Measurements from ENCODE around the gene NBEA. TPM values are rescaled to one million over a fixed set of nuclear protein-coding genes. Genes with fewer than 3 reads are reported as not detected.

The NBEA gene, protein sequence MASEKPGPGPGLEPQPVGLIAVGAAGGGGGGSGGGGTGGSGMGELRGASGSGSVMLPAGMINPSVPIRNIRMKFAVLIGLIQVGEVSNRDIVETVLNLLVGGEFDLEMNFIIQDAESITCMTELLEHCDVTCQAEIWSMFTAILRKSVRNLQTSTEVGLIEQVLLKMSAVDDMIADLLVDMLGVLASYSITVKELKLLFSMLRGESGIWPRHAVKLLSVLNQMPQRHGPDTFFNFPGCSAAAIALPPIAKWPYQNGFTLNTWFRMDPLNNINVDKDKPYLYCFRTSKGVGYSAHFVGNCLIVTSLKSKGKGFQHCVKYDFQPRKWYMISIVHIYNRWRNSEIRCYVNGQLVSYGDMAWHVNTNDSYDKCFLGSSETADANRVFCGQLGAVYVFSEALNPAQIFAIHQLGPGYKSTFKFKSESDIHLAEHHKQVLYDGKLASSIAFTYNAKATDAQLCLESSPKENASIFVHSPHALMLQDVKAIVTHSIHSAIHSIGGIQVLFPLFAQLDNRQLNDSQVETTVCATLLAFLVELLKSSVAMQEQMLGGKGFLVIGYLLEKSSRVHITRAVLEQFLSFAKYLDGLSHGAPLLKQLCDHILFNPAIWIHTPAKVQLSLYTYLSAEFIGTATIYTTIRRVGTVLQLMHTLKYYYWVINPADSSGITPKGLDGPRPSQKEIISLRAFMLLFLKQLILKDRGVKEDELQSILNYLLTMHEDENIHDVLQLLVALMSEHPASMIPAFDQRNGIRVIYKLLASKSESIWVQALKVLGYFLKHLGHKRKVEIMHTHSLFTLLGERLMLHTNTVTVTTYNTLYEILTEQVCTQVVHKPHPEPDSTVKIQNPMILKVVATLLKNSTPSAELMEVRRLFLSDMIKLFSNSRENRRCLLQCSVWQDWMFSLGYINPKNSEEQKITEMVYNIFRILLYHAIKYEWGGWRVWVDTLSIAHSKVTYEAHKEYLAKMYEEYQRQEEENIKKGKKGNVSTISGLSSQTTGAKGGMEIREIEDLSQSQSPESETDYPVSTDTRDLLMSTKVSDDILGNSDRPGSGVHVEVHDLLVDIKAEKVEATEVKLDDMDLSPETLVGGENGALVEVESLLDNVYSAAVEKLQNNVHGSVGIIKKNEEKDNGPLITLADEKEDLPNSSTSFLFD (N-terminal part only)
- 3.2 and 4.1 TPM in 2 replicates for total RNA-seq

DNA sequence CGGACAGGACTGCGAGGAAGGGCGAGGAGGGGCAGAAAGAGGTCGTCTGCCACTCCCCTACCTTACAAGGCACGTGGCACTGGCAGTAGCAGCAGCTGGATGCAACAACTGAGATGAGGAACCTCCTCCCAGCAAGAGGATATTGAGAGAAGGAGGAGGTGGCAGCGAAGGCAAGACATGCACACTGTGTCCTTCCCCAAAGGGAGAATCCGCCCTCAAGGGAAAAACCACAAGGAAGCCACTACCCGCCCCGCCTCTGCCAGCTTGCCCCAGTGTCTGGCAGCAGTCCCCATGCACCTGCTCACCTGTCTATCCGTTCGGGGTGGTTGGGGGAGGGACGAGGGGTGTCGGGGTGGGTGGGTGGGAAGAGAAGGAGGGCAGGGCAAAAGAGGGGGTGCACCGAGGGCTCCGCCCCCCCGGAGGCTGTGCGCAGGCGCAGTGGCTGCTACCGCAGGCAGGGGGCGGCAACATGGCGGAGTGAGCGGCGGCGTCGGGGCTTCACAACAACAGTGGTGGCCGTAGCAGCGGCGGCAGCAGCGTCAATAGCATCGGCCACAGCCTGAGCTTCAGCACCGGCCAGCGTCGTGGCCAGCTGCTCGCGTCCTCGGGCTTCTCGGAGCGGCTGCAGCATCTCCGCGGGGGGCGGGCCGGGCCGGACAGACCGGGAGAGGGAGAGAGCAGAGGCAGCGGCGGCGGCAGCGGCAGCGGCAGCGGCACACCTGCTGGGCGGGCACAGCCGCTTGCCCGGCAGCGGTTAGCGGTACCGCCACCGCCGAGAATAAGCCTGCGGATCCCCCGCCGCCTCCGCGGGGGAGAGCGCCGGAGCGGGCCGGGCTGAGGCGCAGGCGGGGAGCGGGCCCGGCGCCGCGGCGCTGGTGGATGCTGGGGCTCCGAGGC lies at the start of gene NBEA:
NBEA (plus strand) TSS at position 436 of the 897 bp plus-strand sequence. CDS start 551 bp downstream, outside the sequence.

DNA sequence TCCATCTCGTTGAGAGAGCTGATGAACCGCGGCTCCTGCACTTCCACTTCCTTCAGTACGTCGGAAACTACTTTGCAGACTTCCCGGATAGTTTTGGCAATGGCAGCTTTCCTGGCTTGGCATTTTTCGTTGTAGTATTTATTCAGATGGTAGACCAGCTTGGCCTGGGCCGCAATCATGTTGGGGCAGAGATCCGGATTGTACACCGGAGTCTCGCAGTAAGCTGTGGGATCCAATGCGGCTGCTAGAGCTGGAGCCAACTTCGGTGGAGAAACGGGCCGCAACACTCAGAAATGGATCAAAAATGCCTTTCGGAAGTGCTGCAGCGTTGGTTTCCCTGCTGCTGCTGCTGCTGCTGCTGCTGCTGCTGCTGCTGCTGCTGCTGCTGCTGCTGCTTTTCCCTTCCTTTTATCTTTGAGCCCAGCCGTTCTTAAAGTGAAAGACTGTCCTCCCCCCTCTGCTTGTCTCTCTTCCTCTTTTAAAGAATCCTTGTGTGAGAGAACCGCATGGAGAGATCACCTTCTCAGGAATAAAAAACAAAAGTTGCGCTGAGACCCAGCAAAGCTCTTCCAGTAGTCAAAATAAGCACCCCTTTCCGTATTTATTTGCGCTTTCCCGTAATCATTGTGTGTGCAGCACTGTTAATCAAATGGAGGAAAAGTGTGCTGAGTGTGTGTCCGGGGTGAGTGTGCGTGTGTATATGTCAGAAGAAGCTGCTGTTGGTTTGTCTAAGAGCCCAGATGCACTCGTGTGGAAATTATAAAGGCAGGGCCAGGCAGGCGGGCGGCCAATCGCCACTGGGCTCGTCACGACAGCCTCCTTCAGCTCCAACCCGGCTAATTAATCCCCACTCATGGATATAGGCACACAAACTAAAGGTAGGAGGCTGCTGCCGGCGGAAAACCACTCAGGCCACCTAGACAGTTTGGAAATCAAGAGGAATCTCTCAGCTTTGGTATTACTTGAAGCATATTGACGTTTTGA lies 534.2 kb downstream of the NBEA start, which contains the start of gene MAB21L1:
MAB21L1 (minus strand) TSS at position 730 of the 984 bp plus-strand sequence; CDS start at position 179, 551 bp downstream.

